ENCODE measurements around the gene EXOC6B.
"Not testable (repeated sequence)": the region's sequence is repeated elsewhere in the genome, so short reads cannot be mapped to it uniquely, and the experiment has no call there.

Gene EXOC6B

GRCh38 chr2:72674982-72675915, 150.6 kb downstream of the EXOC6B start:
- DNase-seq = no peak

- DNase-seq = no peak
These were observed 152.6 kb downstream of the EXOC6B start for GRCh38 chr2:72673279-72673678.

DNA sequence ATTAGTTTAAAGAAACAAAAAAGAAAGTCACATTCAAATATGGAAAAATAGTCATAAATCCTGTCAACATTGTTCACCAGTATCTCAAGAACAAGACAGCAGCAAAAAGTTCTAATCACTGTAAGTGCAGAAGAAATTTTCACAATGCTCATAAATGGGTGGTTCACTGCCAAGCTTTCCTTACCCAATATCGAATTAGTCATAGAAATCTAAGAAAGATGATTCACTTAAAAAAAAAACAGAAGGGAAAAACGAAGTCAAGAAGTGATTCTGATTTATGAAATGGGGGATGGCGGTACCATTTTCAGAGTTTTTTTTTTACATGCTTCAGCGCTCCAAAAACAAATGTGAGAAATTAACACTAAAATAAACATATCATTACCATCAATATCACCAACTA, 156.7 kb downstream of the EXOC6B start:
- DNase-seq = no peak

DNA sequence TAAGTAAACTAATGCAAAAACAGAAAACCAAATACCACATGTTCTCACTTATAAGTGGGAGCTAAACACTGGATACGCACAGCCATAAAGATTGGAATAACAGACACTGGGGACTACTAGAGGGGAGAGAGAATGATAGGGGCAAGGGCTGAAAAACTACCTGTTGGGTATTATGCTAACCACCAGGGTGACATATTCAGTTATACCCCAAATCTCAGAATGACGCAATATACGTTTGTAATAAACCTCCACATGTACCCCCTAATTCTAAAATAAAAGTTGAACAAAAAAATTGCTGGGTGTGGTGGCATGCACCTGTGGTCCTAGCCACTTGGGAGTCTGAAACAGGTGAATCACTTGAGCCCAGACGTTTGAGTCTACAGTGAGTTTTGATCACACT, 157.2 kb downstream of the EXOC6B start:
- no peak for DNase-seq

DNA sequence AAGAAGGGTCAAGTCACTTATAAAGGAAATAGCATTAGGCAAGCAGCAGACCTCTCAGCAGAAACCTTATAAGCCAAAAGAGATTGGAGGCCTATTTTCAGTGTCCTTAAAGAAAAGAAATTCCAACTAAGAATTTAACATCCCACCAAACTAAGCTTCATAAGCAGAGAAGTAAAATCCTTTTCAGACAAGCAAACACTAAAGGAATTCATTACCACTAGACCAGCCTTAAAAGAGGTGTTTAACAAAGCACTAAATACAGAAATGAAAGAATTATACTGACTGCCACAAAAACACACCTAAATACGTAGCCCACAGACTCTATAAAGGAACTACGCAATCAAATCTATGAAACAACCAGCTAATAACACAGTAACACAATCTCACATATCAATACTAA, 160.4 kb downstream of the EXOC6B start:
- DNase-seq = no peak

GRCh38 chr2:72661985-72662384, 163.8 kb downstream of the EXOC6B start:
- DNase-seq = no peak

DNA sequence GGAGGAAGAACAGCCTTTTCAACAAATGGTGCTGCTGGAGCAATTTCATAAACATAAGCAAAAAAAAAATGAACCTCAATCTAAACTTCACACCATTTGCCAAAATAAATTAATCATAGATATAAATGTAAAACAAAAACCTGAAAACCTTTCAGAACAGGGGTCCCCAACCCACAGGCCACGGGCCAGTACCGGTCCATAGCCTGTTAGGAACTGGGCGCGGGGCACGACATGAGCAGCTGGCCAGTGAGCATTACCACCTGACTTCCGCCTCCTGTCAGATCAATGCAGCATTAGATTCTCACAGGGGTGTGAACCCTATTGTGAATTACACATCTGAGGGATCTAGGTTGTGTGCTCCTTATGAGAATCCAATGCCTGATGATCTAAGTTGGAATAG, 176.0 kb downstream of the EXOC6B start:
- DNase-seq = no peak

DNA sequence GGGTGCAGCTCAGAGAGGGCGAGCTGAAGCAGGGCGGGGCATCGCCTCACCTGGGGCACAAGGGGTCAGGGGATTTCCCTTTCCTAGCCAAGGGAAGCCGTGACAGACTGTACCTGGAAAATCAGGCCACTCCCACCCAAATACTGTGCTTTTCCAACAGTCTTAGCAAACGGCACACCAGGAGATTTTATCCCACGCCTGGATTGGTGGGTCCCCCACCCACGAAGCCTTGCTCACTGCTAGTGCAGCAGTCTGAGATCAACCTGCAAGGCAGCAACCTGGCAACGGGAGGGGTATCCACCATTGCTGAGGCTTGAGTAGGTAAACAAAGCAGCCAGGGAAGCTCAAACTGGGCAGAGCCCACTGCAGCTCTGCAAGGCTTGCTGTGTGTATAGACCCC, 184.6 kb downstream of the EXOC6B start:
- DNase-seq = not testable (repeated sequence)

DNA sequence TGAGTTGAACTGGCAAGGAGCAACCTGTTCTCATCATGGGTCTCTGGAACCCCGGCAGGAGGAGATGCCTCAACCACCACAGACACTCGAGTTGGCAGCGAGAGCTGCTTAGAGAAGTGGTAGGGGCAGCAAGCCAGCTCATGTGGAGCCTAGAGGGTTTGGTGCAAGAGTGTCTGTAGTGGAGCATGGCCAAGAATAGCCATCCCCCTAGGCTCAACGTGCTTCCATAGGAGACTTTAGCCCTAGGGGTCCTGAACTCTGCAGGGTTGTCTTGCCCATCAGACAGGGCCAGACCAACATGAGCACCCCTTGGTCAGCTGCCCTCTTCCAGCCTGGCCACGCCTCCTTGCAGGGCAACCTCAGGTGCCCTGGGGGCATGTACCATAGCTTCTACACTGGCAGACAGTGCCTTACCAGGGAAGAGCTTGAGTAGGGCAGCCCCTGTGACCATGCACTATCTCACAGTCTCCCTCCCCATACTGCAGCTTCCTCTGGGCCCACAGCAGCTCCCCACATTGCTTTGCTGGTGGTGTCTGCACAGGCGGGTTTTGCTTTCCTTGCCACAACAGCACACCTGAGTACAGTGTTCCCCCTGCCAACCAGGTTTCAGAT, 187.1 kb downstream of the EXOC6B start:
- DNase-seq = no peak

GRCh38 chr2:72636210-72636609, 189.6 kb downstream of the EXOC6B start:
- DNase-seq = no peak

GRCh38 chr2:72630767-72631166, 195.1 kb downstream of the EXOC6B start:
- no peak for DNase-seq

DNA sequence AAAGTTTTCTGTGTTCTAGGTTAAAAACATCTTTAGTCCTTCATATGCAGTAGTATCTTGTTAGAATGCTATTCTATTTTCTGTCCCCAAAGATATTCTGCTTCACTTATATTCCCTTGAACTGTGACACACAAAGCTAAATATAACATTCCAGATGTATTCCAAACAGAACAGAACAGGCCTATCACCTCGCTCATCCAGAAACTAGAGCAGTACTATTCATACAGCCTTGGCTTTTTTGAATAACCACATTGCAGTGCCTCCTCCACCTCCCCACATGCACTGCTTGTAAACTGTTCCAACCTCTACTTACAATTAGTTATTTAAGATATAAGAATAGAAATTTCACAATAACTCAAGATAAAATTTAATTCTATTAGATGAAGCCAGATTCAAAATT, 196.8 kb downstream of the EXOC6B start:
- no peak for DNase-seq

GRCh38 chr2:72627083-72627482, 198.8 kb downstream of the EXOC6B start:
- DNase-seq = no peak

- DNase-seq = no peak
These were observed 200.5 kb downstream of the EXOC6B start for GRCh38 chr2:72625366-72625765.

- DNase-seq = no peak
These were observed 202.4 kb downstream of the EXOC6B start for GRCh38 chr2:72623481-72623880.

DNA sequence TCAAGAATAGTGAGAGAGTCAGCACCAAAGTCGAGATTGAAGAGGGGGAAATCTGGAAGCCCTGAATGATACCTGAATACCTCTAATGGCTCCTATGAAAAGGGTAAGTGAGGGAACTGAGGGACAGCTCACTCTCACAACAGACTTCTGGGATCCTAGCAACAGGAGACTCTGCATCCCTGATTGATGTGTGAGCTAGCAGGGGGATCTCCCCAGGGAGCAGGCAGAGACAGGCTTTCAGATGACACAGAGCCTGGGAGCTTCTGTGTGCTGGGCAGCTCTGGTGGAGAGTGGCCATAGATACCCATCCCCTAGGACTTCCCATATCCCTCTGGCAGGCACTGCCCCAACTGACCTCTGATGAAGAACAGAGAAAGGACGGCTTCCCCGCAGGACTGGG, 206.2 kb downstream of the EXOC6B start:
- no peak for DNase-seq

- DNase-seq = no peak
These were observed 211.9 kb downstream of the EXOC6B start for GRCh38 chr2:72613931-72614330.

GRCh38 chr2:72612614-72613160, 213.1 kb downstream of the EXOC6B start:
- no peak for DNase-seq

- DNase-seq = no peak
These were observed 218.6 kb downstream of the EXOC6B start for GRCh38 chr2:72607189-72607588.

- DNase-seq = no peak
These were observed 219.9 kb downstream of the EXOC6B start for GRCh38 chr2:72605836-72606442.

GRCh38 chr2:72604468-72604867, 221.4 kb downstream of the EXOC6B start:
- DNase-seq = no peak

DNA sequence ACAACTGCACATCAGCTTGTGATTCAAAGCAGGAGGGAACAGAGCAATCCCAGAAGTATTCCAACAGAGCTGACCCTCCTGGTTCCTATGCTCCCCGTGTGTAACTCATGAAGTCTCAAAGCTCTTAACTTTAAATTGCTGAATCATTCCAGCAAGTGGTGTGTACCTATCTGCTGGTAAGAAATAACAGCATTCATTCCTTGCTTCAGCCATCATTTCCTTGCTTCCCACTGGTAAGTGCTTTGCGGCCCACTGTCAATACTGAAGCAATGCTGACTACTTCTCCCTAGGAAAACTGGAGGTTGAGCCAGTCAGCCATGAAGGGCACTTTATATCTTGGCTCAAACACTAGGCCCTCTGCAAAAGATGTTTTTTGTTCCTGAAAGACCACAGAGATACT, 222.4 kb downstream of the EXOC6B start:
- no peak for DNase-seq

DNA sequence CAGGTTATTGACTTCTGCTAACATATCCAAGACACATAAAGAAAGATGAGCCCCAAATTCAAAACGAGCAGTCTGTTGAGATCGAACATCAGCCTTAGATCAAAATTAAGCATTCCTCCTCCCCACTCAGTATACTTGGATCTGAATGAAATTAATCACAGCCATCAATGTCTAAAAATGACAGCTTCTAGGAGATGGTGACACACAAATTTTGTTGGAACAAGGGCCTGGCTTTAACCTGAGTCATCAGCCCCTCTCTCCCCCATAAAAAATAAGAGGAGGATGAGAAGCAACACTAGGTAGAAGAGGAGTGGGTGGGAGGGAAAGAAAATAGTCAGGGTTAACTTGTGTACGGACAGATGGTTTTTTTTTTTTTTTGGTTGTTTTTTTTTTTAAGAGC, 223.1 kb downstream of the EXOC6B start:
- no peak for DNase-seq

- DNase-seq = no peak
These were observed 223.7 kb downstream of the EXOC6B start for GRCh38 chr2:72602095-72602494.

Measured in NCI-H1417 treated with DMSO at 0.1 percent for 48 hours (cell line).